T1000 (cell line): ENCODE measurements around the gene MRPL22.
"Not testable (repeated sequence)": the region's sequence is repeated elsewhere in the genome, so short reads cannot be mapped to it uniquely, and the experiment has no call there.

Experiments
- DNase-seq: peaks from one replicate; lab custom pipeline; 2025; ENCODE audit warnings: mixed read lengths; lab: John Stamatoyannopoulos, UW

The MRPL22 gene

DNA sequence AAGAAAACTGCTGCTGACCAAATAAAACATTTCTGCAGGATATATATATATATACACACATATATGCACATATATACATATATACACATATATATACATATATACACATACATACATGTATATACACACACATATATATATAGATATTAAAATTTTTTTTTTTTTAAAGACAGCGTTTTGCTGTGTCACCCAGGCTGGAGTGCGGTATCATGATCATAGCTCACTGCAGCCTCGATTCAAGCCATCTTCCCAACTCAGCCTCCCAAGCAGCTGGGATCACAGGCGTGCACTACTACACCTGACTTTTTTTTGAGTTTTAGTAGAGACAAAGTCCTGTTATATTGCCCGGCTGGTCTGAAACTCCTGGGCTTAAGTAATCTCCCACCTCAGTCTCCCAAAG is 2.7 kb downstream of the MRPL22 start:
- DNase-seq = no peak

DNA sequence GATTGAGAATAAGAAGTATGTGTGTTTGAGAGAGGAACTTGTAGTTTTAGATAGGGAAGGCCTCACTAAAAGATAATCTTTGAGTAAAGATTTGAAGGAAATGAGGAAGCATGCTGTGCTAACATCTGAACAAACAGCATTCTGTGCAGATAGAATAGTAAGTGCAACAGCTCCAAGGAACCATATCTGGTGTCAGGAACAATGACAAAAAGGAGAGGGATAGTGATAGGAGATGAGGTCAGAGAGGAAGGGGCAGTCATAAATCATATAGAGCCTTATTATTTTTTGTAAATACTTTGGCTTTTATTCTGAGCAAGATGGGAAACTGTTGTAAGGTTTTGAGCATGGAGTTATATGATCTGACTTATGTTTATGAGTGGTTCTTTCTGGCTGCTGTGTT is 3.8 kb downstream of the MRPL22 start:
- DNase-seq = no peak

DNA sequence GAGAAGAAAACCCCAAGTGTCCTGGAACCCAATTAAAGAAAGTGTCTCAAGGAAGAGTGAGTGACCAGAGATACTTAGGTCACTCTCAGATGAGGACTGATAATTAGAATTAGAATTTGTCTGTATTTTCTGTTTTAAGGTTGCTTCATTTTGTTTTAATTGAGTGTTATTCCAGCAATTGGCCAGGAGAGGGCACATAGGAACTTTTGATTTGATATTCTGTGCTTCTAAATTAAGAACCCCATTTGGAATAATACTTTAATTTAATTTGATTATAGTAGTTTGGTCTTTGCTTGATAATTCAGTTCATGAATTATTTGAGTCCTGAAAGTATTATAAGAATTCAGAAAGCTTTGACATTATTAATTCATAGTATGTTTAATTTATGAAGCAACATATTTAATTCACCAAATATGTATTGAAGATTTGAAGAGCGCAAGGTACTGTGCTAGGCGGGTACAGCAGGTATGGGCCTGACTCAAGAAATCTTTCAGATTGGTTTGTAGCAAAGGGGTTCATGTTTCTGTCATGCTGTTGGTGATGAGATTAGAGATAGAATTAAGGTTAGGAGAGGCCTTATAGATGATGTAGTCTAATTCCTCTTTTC is 4.9 kb downstream of the MRPL22 start:
- DNase-seq = no peak

DNA sequence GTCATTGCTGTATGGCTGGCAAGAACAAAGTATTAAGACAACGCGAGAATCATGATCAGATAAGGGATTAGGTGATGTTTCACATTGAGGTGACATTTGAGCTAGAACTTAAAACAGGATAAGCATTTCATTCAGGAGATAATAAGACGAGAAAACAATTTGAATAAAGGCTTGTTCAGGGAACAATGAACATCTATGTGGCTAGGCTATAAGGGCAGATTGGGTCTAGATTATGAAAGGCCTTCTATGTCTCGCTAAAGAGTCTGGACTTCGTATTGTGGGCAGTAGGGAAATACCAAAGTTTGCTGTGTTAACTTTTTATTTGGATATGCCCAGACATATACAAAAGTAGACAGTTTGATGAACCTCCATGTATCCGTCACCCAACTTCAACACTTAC is 6.9 kb downstream of the MRPL22 start:
- DNase-seq = no peak

DNA sequence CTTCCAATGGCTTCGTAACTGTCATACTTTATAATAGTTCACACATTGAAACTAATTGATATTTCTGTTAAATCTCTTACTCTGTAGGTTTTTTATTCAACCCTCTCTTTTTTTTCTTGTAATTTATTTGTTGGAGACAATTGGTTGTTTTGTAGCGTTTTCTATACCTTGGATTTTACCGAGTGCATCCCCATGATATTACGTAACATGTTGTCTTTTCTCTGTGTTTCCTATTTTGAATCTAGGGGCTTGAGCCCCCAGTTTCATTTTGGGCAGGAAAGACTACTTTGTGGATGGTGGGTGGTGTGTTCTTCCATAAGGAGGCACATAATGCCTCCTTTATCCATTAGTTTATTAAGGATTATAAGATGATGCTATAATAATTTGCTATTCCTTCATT is 7.4 kb downstream of the MRPL22 start:
- DNase-seq = no peak

DNA sequence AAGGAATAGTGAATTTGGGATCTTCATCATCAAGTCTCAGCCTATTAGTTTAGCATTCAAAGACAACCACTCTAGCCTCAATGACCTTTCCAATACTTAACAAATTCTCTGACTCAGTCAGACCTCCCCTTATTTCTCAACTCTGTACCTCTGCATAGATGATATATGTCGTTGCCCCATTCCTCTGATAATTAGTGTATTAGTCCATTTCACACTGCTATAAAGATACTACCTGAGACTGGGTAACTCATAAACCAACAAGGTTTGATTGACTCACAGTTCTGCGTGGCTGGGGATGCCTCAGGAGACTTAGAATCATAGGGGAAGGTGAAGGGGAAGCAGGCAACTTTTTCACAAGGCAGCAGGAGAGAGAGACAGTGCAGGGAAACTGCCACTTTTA is 8.9 kb downstream of the MRPL22 start:
- no peak for DNase-seq

DNA sequence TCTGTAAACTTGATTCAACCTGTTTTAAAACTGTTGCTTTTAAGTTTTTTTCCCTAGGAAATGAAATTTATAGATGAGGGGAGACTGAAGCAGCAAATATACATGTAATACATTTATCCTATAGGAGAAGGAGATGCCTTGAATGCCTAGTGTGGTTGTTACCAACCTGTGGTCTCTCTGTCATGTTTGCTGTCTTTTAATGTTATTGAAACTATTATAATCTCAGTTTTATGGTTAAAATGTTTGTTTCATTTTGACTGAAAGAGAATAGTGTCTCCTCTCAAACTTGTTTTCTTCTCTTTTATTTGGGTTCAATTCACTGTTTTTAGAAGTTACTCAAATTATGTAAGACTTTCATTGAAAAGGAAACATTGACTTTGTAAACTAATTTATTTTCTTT is 15.8 kb downstream of the MRPL22 start:
- no peak for DNase-seq

DNA sequence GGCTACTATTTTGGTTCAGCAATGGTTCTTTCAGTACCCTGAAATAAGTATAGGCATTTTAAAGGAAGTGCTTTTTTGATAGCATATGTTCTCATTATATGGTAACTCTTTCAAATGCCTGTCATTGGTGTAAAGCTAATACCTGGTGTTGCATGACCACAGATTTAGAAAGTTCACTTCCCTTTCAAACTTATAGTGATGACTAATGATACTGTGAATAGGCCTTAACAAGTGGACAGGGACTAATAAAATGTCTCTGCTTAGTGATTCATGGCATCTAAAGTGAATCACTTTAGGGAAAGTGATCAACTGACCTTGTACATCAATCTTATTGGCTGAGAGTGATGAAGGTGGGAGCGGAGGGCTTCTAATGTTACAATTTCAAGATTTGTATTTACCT is 21.6 kb downstream of the MRPL22 start:
- DNase-seq = no peak

DNA sequence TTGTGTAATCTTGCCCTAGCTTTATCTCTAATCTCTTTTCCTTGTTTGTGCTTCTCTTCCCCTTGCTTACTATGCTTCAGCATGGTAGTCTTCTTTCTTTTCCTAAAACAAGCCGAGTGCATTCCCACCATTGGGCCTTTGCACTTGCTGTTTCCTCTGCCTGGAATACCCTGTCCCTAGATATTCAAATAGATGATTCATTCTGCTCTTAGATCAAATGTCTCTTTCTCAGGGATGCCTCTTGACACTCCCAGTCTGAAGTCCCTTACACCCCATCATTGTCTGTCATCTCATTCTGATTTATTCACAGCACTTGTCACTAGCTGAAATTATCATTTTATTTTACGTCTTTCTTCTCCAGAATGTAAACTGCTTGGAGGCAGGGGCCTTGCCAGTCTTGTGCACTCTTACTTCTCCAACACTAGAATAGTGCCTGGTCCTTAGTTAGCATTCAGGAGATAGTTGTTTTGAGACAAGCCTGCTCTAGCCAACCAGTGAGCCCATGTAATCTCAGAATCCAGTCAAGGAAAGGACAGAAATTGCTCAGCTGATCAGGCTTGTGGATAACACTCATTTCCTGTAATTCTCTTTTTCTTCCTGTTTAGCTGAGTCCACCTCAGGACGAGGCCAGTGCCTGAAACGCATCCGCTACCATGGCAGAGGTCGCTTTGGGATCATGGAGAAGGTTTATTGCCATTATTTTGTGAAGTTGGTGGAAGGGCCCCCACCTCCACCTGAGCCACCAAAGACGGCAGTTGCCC is 25.4 kb downstream of the MRPL22 start:
- no peak for DNase-seq

DNA sequence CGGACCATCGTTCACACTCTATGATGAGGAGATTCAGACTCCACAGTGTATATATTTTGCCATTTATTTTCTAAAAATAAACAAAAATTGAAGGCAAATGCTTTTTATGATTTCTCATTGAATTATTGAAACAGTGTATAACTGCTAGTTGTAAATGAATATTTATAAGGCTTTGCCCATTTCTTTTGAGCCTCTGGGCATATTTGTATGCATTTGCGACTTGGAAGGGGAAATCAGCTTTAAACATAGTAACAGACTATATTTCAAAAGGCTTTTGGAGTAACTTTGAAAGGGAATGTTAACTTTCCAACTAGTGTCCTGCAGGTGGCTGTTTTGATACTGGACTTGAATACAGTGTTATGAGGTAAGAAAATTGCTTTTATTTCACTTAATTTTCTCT is 26.0 kb downstream of the MRPL22 start:
- DNase-seq = no peak

DNA sequence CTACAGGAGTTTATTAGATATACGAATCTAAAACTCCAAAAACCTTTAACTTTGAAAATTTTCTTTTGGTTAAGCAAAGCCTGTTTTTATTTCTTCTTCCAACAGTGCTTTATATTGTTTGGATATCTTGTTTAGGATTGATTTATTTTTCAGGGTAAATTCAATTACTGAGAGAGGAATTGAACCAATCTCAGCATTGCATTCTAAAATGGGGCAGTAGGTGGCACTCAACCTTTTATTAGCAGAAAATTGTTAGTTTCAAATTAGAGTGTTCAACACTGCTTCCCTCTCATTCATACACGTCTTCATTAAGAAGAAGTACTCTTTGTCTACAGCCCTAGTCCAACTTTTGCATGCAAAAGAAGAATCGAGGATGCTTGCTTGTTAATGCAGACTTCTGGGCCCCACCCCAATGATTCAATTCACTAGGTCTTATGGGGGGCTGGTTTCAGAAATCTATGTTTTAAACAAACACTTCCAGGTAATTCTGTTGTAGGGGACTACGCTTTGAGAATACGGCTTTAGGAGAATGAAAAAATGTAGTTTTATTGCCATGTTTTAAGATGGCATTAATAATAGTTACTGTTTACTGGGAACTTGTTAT is 26.6 kb downstream of the MRPL22 start:
- no peak for DNase-seq

DNA sequence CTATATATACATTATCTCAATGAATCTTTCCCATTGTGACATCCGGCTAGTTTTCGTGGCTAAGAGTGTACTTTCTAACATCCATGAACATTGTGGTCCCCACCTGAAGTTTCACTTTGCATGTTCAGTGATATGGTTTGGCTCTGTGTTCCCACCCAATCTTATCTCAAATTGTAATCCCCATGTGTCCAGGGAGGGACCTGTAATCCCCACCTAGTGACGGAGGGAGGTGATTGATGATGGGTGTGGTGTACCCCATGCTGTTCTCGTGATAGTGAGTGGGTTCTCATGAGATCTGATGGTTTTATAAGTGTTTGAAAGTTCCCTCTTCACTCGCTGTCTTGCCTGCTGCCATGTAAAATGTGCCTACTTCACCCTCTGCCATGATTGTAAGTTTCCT is 28.1 kb downstream of the MRPL22 start:
- no peak for DNase-seq

DNA sequence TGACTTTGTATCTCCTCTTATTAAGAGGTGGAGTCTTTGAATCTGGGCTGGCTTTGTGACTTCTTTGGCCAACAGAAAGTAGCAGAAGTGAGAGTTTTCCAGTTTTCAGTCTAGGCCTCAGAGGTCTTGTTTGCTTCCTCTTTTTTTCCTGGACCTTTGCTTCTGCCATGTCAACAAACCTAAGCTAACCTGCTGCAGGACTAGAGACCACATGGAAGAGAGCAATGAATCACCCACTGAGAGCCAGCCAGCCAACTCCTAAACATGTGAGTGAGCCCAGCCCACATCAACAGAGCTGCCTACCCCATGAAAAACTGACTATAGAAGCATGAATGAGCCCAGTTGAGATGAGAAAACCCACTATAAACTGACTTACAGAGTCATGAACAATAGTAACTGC is 29.9 kb downstream of the MRPL22 start:
- DNase-seq = no peak

DNA sequence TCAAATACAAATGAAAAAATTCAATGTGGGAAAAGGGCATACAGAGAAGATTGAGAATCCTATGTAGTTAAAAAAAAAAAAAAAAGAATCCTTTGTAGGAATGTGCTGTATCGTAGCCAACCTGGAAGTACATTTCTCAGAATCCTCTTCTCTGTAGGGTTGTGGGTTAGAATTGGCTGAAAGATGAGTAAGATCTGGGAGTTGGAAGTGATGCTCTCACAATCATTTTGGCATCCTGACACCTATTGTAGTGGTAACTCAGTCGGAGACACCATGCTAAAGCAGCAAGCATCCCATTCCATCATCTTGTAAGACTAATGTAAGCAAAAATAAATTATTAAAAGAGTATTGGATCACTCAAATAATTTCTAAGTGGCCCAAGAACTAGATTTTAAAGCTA is 30.6 kb downstream of the MRPL22 start:
- DNase-seq = no peak

DNA sequence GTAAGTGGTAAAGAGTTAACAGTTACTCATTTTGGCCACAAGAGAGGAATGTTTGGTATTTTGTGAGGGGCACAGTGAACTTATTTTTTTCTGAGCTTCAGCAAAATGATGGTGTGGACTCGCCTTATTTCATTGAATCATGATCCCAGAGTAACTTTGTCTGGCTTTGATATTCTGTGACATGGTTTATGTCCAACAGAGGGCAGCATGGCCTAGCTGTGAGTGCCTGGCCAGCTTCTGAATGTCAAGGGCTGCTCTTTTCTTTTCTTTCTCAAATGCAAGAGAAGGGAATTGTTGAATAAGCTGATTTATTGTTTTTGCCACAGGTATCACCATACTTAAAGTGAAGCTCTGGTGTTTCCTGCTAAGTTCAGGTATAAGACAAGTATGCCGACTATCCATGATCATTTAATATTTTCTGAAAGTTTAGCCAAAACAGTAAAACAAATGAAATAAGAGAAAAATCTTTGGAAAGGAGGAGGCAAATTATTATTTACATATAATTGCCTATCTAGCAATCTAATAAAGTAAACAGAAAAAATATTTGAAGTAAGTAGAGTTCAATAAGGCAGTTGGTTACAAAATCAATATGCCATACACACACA is 31.7 kb downstream of the MRPL22 start:
- no peak for DNase-seq

DNA sequence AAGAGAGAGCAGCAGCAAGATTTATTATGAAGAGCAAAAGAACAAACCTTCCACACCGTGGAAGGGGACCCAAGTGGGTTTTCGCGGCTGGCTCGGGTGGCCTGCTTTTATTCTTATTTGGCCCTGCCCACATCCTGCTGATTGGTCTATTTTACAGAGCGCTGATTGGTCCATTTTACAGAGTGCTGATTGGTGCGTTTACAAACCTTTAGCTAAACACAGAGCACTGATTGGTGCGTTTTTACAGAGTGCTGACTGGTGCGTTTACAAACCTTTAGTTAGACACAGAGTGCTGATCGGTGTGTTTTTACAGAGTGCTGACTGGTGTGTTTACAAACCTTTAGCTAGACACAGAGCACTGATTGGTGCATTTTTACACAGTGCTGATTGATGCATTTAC is 35.2 kb downstream of the MRPL22 start:
- DNase-seq = not testable (repeated sequence)

DNA sequence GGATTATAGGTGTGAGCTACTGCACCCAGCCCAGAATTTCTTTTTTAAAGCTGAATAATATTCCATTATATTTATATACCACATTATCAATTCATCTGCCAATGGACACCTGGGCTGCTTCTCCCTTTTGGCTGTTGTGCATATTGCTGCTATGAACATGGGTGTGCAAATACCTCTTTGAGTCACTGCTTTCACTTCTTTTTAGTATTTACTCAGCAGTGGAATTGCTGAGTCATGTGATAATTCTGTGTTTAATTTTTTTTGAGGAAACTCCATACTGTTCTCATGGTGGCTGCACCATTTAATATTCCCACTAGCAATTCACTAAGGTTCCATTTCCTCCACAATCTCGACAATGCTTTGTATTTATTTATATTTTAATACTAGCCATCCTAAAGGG is 36.5 kb downstream of the MRPL22 start:
- DNase-seq = no peak

DNA sequence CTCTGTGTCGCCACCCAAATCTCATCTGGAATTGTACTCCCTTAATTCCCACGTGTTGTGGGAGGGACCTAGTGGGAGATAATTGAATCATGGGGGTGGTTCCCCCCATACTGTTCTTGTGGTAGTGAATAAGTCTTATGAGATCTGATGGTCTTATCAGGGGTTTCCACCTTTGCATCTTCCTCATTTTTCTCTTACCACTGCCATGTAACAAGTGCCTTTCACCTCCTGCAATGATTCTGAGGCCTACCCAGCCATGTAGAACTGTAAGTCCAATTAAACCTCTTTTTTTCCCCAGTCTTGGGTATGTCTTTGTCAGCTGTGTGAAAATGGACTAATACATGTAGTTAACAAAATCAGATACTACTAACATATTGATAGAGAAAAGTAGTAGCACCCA is 37.4 kb downstream of the MRPL22 start:
- DNase-seq = not testable (repeated sequence)

DNA sequence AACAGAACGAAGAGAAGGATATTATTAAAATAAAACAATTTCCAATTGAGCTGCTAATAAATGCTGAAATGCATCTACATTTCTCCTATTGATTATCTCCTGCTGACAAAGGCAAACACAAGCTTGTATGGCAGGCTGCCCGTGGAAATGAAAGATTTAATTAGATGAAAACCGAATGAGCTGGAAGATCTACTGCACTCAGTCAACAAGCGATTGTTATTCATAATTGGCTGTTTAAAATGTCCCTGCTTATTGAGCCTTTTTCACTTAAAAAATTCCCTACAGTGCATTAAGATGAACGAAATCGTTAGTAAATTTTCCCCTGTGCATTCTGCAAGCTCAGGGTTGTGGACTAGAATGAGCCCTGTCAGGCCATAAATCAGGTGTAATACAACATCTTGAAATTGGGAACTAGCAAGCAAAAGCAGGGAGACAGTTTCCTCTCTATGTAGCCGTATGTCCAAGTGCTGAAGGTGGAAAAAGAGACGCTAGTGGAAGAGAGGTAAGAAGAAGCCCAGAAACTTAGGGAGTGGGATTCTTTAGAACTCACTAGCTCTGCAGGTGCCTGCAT is 44.2 kb downstream of the MRPL22 start:
- DNase-seq = no peak

DNA sequence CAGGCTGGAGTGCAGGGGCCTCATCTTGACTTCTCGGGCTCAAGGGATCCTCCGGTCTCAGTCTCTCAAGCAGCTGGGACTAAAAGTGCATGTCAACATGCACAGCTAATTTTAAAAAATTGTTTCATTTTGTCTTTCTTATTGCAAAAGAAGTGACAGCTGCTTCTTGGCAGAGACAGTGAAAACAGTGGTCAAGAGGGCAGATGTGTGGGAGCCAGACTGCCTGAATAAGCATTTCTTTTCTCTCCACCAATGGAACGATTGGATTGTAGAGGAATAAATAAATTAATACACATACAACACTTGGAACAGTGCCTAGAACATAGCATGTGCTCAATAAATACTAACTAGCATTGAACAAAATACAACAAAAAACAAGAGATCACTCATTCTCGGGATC is 45.3 kb downstream of the MRPL22 start:
- no peak for DNase-seq

DNA sequence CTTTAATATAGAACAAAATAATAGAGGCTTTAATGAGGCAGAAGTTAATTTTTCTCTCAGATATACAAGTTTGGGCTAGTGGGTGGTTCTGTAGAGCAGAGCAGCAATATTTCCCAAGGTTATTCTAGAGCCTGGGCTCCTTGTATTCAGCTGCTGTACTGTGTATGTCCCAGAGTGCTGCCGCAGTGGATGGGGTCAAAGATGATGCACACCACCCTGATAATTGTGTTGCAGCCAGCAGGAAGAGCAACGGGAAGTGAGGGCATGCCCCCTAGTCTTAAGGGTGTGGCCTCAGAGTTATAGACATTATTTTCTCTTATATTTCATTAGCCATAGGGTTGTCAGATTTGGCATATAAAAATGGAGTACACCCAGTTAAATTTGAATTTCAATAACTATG is 48.8 kb downstream of the MRPL22 start:
- DNase-seq = no peak

DNA sequence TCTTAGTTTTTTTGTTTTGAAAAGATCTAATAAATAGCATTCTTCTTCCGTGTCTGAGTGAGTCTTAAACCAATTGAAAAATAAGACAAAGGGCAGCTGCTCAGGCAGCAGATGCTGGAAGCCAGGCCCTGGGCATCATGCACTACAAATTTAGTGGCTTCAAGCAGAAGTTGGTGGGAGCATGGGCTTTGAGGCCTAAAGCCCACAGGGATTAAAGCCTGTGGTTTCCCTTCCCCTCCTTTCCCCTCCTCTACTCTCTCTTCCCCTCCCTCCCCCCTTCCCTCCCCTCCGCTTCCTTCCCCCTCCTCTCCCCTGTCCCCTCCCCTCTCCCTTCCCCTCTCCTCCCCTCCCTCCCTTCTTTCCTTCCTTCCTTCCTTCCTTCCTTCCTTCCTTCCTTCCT is 52.6 kb downstream of the MRPL22 start:
- DNase-seq = no peak

DNA sequence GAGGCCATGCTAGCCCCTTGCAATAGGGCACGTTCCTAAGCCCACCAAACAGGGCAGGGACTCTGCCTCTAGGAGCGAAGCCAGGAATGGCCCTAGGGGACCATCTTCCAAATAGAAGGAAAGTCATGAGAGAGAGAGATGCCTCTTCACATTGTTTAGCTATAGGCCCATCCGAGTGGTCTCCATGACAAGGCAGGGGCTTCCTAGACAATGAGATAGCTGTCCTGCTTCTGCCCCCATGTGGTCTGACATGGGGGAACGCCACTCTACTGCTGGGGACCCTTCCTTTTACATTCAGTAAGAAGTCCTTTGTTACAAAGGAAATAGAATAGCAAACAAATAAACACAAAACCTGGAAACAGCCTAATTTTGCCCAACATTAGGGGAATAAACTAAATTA is 54.8 kb downstream of the MRPL22 start:
- no peak for DNase-seq
